Skin of body (tissue), 2 donors: ENCODE results near the gene MSI2. TPM values are rescaled to one million over a fixed set of nuclear protein-coding genes. Genes with fewer than 3 reads are reported as not detected.

Experiments used
- DNase-seq: peaks from one replicate; lab custom pipeline; 2025; lab: John Stamatoyannopoulos, UW
- total RNA-seq: library from RNA; depleted of rRNA; stranded (reverse); fragments of >200 nt; gene quantifications from one replicate; pipeline ENCODE4 v1.2.3, GENCODE V29; 2014

MSI2 gene
- total RNA-seq, 1 donor from 2014 or later, result 22.9 TPM

DNA sequence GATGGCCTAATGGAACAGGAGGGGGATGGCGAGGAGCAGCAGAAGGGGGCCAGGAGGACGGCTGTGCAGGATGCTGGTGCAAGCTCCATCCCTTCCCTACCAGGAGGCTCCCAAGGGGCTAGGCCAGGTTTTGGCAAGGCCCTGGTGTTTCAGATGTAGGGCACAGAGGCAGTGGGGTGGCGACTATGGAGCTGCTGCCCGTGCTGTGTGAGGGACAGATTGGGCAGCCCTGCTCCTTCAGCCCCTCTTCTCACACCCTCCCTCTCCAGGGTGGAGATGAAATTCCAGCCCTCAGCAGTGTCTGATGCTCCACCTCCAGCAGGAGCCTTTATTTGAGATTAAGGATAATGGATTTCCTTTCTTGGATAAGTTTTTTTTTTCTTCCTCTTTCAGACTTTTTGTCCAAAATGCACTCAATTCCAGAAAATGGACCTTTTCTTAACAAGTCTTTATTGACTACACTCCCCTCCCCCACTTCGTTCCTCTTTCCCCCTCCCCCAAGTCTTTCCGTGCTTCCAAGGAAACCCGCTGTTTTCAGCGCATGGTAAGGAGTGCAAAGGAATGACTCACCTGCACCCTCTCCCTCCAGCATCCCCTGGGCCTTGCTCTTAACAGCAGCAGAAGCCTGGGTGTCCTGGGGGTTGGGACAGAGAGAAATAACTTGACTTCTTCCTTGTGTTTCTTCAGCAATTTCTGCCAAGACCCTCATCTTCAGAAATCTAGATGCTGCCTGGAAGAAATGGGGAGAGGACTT is 393.6 kb downstream of the MSI2 start:
- DNase-seq, result no peak

DNA sequence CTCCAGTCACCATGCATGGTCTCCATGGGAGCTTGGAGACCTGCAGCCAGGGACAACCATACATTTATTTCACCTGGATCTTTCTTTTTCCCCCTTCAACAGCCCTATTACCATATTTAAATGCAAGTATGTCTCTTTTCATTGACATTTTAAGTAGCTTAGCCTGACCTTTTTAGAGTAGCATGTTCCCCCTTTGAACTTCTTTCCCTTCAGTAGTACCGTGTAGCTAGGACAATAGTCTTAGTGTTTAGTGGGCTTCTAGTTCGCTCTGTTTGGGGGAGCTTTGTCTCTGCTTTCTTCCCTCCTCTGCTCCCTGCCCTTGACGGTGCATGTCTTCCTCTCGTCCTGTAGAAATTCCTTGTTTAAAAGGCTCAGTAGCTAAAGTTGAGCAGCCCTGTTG is 394.2 kb downstream of the MSI2 start:
- DNase-seq, result no peak

DNA sequence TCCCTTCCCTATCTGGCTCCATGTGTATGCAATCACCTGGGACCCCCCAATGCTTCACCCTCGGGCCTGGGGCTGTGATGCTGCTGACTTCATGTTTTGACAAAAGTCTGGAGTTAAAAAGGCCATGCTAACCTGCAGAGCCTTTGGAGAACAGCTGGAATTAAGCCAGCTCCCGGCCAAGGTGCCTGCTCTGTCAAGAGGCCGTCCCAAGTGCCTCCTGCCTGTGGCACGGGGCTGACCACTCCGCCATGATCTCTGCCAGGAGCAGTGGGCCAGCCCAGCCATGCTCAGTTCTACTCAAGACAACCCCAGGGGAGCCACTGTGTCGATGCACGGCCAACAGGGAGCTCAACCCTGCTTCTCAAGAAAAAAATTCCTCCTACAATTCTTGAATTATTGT is 395.1 kb downstream of the MSI2 start:
- no peak for DNase-seq

DNA sequence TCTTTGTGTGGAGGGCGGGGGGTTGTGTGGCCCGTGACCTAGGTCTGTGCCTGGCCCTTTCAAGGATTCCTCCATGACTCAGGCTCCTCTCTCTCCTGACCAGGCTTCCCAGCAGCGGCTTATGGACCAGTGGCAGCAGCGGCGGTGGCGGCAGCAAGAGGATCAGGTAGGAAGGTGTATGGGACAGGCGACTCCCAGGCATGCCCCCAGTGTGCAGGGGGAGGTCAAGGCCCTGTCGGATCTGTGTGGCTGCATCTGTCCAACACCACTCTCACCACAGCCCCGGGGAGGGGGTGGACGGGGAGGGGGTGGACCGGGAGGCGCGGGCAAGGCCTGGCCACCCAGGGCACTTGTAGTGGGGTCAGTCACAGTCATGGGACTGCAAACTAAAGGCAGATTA is 395.7 kb downstream of the MSI2 start:
- no peak for DNase-seq

DNA sequence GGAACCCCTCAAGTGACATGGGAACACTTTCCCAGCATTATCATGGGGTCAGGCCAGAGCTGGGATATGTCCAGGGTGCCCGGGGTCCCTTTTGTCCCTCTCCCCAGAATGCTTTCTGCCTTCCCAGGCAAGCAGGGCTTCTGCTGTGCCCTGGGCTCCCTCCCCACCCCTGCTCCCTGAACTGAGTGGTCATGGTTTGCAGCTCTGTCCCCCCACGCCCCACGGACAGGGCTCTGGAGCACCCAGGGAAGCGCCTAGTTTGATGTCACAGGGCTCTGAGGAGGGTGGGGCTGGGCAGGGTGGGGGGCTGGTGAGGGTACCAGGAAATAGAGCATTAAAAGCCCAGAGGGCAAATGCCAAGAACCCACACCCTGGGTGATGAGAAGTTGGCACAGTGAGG is 396.5 kb downstream of the MSI2 start:
- DNase-seq, result no peak

DNA sequence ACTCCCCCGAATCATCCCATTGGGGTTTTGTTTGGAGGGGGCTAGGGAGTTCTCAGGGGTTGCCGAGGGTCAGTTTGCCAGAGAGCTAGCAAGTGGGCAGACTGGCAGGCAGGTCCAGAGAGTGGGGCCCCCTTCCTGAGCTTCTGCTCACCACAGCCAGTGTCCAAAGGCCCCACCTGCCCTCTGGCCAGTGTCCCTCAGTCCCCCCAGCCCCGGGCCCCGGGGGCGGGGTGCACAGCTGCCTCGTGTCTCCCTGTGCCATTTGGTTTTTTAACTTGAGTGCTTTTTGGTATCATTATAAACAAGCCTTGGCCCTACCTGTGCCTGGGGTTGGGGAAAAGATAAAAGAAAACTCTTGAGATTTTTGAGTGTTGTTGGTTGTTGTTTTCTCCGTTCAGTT is 397.0 kb downstream of the MSI2 start:
- no peak for DNase-seq

DNA sequence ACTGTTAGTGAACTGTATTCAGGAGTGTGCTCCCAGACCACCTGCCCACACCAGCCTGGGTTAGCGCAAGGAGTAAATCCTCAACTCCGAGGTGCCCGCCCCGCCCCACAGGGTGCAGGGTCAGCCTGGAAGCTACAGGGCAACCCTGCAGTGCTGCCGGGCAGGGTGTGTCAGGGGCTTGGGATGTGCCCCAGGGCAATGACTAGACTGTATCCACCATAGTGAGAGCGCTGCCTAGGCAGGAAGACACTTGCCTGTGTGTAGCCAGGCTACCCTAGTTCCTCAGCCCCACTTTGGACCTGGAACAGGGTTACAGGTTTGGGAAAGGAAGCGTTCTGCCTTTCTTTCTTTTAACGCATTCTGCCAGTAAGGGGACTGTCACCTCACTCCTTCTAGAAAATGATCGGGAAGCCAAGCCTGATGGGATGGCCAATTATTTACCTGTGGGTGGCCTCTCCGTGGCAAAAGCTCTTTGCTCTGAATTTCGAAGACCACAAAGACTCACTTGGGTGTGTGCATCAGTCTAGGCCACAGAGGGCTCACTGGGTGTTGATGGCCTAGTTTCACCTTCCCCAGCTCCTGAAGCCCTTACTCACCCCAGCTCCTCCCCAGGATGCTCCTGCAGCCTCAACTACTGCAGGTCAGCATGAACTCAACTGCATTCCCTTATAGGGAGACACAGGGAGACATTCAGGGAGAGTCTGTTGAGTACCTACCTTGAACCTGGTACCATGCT is 397.9 kb downstream of the MSI2 start:
- no peak for DNase-seq

DNA sequence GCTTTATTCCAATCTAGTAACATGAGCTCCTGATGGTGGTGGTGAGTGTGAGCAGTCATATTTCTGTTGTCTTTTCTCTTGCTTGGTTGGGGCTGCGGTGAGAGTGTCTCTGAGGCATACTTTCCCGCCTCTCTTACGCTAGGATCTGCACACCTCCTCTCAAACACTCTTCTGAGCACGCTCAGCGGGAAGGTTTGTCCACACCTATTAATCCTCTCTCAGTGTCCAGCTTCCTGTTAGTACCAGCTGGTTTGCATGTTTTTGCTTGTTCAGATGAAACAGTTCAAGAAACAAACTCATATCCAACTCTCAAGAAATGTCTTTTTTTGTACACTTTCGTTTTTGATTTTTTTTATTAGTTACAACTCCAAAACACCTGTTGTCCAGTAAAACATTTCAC is 399.2 kb downstream of the MSI2 start:
- DNase-seq, result no peak

DNA sequence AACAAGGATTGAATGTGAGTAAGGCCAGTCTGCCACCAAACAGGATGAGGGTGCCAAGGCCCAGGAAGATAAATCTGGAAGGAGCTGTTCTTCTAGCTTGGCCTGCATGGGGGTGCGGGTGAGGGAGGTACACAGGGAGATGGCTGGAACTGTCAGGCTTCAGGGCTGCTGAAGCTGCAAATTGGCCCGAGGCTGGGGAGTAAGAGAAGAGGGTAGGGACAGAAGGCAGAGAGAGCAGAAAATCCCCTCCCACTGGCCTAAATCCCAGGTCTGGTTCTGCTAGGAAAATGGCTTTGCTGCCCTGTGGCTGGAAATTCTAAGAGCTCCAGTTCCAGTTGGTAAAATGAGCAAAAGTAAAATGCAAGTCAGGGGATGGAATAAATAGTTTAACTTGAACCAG is 400.9 kb downstream of the MSI2 start:
- no peak for DNase-seq

DNA sequence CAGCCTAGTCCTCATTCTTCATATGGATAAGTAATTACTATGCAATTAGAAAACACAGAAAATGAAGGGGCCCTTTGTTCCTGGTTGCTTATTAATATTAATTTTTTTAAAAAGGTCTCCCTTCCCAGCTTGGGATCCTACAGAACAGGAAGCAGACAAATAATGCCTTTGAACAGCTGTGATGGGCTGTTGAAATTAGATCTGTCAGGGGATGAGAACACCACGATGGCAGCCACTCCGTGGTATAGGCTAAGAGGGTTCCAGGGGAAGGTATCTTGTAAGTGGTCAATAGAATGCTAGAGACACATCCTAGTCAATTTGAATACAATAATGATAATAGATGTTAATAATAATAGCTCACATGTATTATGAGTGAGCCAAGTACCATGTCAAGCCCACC is 405.7 kb downstream of the MSI2 start:
- no peak for DNase-seq

DNA sequence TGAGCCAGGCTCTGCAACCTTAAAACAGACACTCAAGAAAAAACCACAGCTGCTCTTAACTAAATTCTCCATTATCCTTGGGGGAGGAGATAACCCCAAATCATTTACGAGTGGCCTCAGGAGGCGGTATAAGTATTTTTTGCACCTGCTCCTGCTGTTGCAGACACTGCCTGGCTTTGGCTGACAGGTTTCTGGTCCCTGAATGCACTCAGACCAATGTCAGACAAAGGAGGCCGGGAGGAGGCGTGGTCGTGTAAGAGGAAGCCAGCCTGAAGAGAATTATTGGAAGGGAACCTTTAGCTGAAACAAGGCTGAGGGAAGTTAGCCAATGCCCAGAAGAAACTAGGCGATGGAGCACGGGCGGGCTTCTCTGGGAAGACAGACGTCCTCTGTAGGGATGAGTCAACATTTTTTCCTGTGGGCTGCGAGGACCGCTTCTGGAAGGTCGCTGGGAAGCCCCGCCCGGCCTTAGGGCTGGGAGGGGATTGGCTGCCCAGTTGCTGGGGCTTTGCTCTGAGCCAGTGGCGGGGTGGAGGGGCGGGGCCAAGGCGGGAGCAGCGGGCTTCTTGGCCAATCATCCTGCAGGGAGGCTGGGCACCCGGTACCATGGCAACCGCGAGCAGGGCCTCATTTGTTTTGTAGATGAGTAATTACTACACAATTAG is 406.5 kb downstream of the MSI2 start:
- peak; percentile 90 for DNase-seq

DNA sequence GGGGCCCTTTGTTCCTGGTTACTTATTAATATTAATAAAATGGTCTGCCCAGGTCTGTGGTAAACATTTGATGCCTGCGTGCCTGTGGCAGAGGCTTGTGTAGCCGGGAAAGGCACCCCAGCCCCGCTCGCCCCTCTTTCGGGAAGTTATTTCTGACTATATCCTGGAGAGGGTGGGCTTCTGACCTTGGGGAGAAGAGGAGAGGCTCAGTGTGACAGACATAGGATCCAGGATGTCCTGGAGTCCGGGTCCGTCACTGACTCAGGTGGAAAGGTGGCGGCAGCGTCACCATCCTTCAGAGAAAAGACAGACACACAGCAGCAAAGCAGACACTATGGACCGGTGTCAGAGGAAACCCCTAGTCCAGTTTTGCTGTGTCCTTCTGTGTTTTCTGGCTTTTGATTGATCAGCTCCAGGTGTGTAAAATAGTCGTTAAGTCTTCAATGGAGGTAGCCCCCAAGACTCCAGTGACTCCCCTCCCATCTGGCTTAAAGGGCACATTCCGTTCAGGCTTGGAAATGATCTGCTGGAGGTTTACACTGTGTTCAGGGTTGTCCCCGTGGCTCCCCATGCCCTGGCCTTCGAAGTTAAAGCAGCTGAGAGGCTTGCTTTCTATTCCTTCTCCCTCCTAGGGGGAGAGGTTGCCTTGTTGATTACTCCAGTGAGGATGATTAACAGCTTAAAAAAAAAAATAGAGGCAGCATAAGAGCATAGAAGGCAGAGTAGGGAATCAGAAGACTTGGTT is 407.2 kb downstream of the MSI2 start:
- DNase-seq, result no peak

DNA sequence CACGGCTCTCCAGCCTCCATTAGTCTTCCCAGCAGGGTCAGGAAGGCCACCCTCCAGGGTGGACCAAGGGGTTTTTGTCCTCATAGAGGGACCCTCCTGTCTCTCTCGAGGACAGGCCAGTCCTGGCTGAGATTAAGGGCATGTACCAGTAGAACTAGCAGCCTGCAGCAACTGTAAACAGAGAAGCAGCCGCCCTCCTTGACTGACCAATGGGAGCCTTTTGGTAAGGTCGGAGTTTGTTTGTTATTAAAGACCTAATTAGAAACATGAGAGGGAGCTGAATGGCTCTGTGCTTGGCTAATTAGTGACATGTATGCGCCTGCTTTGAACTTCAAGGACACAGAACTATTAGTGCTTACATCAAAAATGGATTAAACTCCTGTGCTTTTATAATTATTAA is 408.8 kb downstream of the MSI2 start:
- DNase-seq, result peak; percentile 8

DNA sequence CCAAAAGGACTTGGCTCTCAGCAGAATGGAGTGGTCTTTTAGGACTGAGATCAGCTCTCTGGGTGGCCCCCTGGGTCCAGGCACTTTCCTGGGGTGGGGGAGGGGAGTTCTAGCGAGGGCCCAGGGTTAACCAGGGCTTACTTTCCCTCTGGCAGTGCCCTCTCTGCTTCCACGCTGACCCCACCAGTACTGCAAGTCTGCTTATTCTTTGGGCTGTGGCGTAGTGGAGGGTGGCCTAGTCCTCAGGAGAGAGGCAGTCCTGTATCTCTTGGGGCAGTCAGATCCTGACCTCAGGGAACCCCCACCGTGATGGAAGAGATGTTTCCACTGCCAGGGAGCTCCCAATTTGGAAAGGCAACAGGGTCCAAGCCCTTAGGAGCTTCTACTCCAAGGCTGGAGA is 409.4 kb downstream of the MSI2 start:
- no peak for DNase-seq

DNA sequence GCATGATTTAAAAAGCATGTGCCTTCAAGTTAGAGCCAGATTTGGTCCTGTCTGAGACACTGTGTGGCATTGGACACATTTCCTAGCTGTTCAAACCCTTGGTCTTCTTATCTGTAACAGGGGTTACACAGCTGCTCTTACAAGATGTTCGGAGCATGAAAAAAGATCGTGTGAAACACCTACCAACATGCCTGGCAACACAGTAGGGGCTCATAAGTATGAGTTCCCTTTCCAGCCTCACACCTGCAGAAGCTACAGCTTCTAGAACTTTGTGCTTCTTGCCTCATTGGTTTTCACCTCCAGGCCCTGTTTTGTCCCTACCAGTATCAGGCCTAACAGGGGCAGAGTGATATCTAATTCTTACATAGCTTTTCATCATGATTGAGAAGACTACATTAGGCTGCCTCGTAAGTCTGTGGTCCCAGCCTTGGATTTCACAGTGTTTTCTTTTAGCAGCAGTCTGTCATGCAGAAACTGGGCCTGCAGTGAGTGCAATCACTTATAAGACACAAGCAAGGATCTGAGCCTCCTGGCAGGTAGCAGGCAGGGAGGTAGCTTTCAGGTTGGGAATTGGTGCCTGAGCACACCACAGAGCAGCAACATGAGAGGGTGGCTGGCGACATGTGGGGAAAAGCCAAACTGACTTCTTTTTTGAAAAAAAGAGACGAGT is 410.0 kb downstream of the MSI2 start:
- no peak for DNase-seq

DNA sequence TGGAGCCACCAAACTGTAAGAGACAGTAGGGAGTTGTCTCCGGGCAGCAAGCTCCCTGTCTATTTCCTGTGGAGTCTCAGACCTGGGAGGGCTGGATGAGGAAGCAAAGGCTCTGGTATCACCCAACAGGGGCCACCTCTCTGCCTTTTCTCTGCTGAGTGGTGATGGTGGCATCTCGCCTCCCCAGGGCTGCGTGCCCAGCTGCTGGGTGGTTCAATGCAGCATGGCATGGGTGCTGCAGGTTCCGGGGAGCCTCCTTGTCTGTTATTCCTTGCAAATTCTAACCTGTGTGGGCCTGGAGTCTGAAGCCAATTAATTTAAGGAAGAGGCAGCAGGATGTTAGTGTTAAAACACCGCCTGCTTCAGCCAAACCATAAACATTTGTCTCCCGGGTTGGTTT is 410.6 kb downstream of the MSI2 start:
- DNase-seq, result no peak

DNA sequence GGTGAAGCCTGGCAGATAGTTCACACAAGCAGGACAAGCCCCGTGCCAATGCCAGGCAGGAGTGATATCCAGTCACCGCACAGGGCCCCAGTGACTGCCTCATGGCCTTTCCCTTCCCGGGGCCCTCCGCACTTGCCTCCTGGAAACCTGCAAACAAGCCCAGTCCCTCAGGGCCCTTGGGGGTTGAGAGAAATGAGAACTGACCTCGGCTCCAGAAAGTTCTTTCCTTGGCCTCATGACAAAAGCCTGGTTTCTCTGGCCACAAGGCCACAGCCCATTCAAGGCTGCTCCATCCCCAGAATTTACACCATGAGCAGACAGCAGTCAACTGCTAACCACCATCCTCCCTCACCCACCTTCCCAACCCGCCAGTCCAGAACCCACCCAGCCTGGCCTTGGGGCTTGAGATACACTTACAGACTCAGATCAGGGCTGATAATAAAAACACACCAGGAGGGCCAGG is 411.2 kb downstream of the MSI2 start:
- DNase-seq, result no peak

DNA sequence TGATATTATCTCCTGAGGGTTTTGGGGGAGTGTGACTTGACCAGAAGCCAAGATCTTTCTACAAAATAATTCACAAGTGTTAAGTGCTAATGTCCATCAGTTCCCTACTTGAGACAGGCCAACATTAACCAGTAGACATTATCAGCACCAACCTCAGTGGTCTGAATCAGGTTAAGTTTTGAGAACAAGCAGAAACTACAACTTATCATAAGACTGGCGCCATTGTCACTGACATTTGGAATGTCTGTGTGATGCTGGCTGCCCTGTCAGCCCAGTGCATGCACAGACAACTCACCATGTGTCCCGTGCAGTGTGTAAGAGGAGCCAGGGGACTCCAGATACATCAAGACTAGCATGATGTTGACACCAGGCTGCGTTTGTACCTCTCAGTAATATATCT is 412.0 kb downstream of the MSI2 start:
- DNase-seq, result no peak

DNA sequence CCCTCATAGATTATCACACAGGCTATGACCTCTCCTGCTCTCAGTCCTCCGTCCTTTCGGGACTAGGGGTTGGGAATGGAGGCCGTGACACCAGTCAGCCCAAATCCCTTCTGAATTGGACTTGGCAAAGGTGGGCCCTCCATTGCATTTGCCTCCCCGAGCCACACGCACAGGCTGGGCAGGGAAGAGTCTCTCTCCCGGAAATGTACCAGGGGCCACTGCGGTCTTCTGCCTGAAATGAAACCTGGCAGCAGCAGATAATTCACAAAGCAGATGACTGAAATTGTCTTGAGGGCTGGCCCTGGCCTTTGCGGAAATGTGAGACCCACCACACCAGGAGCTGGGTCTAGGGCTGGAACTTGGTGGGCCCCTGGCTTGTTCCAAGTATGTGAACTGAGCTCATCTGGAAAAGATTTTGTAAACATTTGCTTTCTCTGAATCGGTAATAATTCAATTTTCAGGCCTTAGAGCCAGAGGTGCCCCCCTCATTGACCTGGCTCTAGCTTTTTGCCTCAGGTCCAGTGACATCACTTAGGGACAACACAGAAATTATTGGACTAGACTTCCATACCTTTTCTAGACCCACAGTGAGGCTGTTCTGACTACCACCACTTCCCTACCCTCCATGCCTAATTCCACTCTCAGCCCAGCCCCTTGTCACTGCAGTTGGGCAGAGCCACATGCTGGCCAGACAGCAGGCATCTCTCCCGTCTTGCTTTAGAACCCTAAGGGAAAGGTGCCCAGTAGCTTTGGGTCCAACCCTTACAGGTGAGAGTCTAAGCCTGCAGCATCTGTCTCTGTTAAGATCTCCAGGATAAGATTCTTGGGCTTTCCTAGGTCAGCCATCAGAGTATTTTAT is 413.6 kb downstream of the MSI2 start:
- no peak for DNase-seq
